B cell (primary cell): ENCODE results near the gene PIGR. TPM values are rescaled to one million over a fixed set of nuclear protein-coding genes. Genes with fewer than 3 reads are reported as not detected.

ENCODE experiments used
- ATAC-seq: fragments of 200-7000 bp; cut with Tn5 transposase; one replicate; pipeline ENCODE4 v1.10.0; 2021; ENCODE audit warnings: low read depth, mild to moderate bottlenecking, moderate number of reproducible peaks, moderate library complexity
- CTCF ChIA-PET: fragments of 350-600 bp; sonication (Branson Sonifier 250); formaldehyde crosslinking; loops from one replicate; lab custom pipeline; 2021; ENCODE audit warnings: antibody characterized with exemption, inconsistent platforms; lab: Charles Lee
- POLR2A ChIA-PET: fragments of 350-600 bp; sonication (Branson Sonifier 250); formaldehyde crosslinking; loops from one replicate; lab custom pipeline; 2021; ENCODE audit warnings: antibody characterized with exemption; lab: Charles Lee
- DNase-seq: peaks from one replicate; pipeline ENCODE4 v3.0.0; 2013
- H2AFZ ChIP-seq: 2 replicates; pipeline ENCODE4 v1.6.1; 2012; ENCODE audit warnings: mild to moderate bottlenecking, low read depth, low read length; ENCODE audit not compliant: insufficient read depth, poor library complexity, severe bottlenecking
- H3K27ac ChIP-seq, 2 donors: 1 replicate in 1 of 2; 2 replicates in 1 of 2; pipeline ENCODE4 v1.5.1; 2012 to 2013; ENCODE audit warnings: low read length in 2 of 2, mild to moderate bottlenecking in 2 of 2, moderate library complexity in 1 of 2
- H3K27me3 ChIP-seq, 4 experiments: fragments of 200-600 bp in 1 of 4; sonication (generic) in 1 of 4; replicated peaks in 1 of 4; 1 replicate in 2 of 4; 2 replicates in 2 of 4; pipeline versions ENCODE4 v1.6.1 to v1.7.0; 2013 to 2016; ENCODE audit warnings: low read length in 3 of 4, mild to moderate bottlenecking in 2 of 4, mixed read lengths in 1 of 4, moderate library complexity in 1 of 4; ENCODE audit not compliant: insufficient read depth in 4 of 4, control insufficient read depth in 3 of 4; ENCODE audit errors: control extremely low read depth in 1 of 4
- H3K36me3 ChIP-seq, 2 experiments: replicated peaks in 1 of 2; 1 replicate in 1 of 2; 2 replicates in 1 of 2; pipeline versions ENCODE4 v1.6.1 to v1.7.1; 2013; ENCODE audit warnings: low read length in 1 of 2; ENCODE audit not compliant: insufficient read depth in 2 of 2, control insufficient read depth in 1 of 2; ENCODE audit errors: control extremely low read depth in 1 of 2, extremely low read depth in 1 of 2
- H3K4me1 ChIP-seq, 2 donors: fragments of 200-600 bp in 1 of 2; sonication (generic) in 1 of 2; 1 replicate in 1 of 2; 2 replicates in 1 of 2; pipeline versions ENCODE4 v1.5.1 to v1.6.1; 2013 to 2017; ENCODE audit warnings: low read length in 2 of 2; ENCODE audit not compliant: control insufficient read depth in 2 of 2, insufficient read depth in 2 of 2
- H3K4me2 ChIP-seq: replicated peaks from 2 replicates; pipeline ENCODE3; 2012; ENCODE audit warnings: mild to moderate bottlenecking, low read depth, low read length; ENCODE audit not compliant: poor library complexity, severe bottlenecking
- H3K4me3 ChIP-seq, 5 experiments: fragments of 200-600 bp in 1 of 5; sonication (generic) in 1 of 5; 1 replicate in 3 of 5; 2 replicates in 2 of 5; pipeline versions ENCODE4 v1.5.1 to v1.7.0; 2011 to 2016; ENCODE audit warnings: low read length in 4 of 5, mild to moderate bottlenecking in 4 of 5, low read depth in 2 of 5, control low read depth in 1 of 5, moderate library complexity in 1 of 5; ENCODE audit not compliant: insufficient read depth in 1 of 5; ENCODE audit errors: control extremely low read depth in 1 of 5, extremely low read depth in 1 of 5
- H3K79me2 ChIP-seq: fragments of 200-600 bp; sonication (generic); one replicate; pipeline ENCODE4 v1.6.0; 2016; ENCODE audit warnings: low read length; ENCODE audit not compliant: control insufficient read depth, insufficient read depth
- H3K9ac ChIP-seq: fragments of 200-600 bp; sonication (generic); 2 replicates; pipeline ENCODE4 v1.6.1; 2017; ENCODE audit warnings: mild to moderate bottlenecking, low read length, moderate library complexity
- H3K9me3 ChIP-seq, 3 donors: one replicate each; pipeline versions ENCODE4 v1.6.1 to v1.7.1; 2013; ENCODE audit warnings: low read length in 2 of 3; ENCODE audit not compliant: control insufficient read depth in 2 of 3, insufficient read depth in 1 of 3; ENCODE audit errors: control extremely low read depth in 1 of 3
- H4K20me1 ChIP-seq: 2 replicates; pipeline ENCODE4 v1.6.0; 2012; ENCODE audit warnings: mild to moderate bottlenecking, low read length; ENCODE audit not compliant: insufficient read depth, control insufficient read depth, poor library complexity, severe bottlenecking
- H3K27ac Mint-ChIP-seq: one replicate; pipeline ENCODE4 v1.8.0; 2021; ENCODE audit warnings: mixed read lengths
- H3K27me3 Mint-ChIP-seq: one replicate; pipeline ENCODE4 v1.8.0; 2021; ENCODE audit warnings: mixed read lengths
- H3K4me1 Mint-ChIP-seq: one replicate; pipeline ENCODE4 v1.8.0; 2021; ENCODE audit warnings: mixed read lengths
- H3K4me3 Mint-ChIP-seq: one replicate; pipeline ENCODE4 v1.8.0; 2021; ENCODE audit warnings: mixed read lengths
- H3K9me3 Mint-ChIP-seq: one replicate; pipeline ENCODE4 v1.8.0; 2022; ENCODE audit warnings: mixed read lengths; ENCODE audit not compliant: insufficient read depth
- EZH2 ChIP-seq: IDR thresholded peaks from 2 replicates; pipeline ENCODE4 v1.6.1; 2012; ENCODE audit warnings: borderline replicate concordance, low read depth, mild to moderate bottlenecking, moderate library complexity, low read length; ENCODE audit not compliant: insufficient read depth, poor library complexity, severe bottlenecking
- WGBS: methylation state at CpG from one replicate; pipeline ENCODE4 v1.1.5; 2013; ENCODE audit warnings: missing lambda C conversion rate; ENCODE audit not compliant: insufficient coverage; 5-methylcytosine and 5-hydroxymethylcytosine counted together
- intact Hi-C: fragments of 100-400 bp; cut with micrococcal nuclease; formaldehyde crosslinking; loops from one replicate; pipeline ENCODE4 v1.10.0; 2022
- polyA plus RNA-seq: library from polyadenylated mRNA; depleted of rRNA; stranded (reverse); fragments of >200 nt; gene quantifications from 2 replicates; pipeline ENCODE4 v1.2.3, GENCODE V29; 2012
- total RNA-seq, 2 donors: library from RNA; stranded (reverse); fragments of 120-200 nt in 1 of 2; gene quantifications; 1 replicate in 1 of 2; 2 replicates in 1 of 2; pipeline versions ENCODE4 v1.2.3 to v1.2.4, GENCODE V29; 2013 to 2022
- TF ChIP-seq, protein P1 (sequence below): fragments of 200-600 bp; IDR thresholded peaks from one replicate; pipeline ENCODE4 v1.8.0; 2022; ENCODE audit warnings: antibody characterized with exemption, mild to moderate bottlenecking

Gene PIGR
- total and polyA plus RNA-seq, 2 donors (not counting 1 experiment from before 2014, with no cell fraction given): 0.31 to 1.1 TPM

- no peaks in the 10 kb centered on the region for H3K9me3 ChIP-seq
- no peak overlapping the region for H3K4me3 Mint-ChIP-seq
- H3K36me3 ChIP-seq: no peaks in the 10 kb centered on the region
- no peak overlapping the region for H3K4me2 ChIP-seq
- TF ChIP-seq, protein P1, sequence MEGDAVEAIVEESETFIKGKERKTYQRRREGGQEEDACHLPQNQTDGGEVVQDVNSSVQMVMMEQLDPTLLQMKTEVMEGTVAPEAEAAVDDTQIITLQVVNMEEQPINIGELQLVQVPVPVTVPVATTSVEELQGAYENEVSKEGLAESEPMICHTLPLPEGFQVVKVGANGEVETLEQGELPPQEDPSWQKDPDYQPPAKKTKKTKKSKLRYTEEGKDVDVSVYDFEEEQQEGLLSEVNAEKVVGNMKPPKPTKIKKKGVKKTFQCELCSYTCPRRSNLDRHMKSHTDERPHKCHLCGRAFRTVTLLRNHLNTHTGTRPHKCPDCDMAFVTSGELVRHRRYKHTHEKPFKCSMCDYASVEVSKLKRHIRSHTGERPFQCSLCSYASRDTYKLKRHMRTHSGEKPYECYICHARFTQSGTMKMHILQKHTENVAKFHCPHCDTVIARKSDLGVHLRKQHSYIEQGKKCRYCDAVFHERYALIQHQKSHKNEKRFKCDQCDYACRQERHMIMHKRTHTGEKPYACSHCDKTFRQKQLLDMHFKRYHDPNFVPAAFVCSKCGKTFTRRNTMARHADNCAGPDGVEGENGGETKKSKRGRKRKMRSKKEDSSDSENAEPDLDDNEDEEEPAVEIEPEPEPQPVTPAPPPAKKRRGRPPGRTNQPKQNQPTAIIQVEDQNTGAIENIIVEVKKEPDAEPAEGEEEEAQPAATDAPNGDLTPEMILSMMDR: no peak
- no peak for TF ChIP-seq EZH2
- no peak overlapping the region for H2AFZ ChIP-seq
- H3K4me1 ChIP-seq: peaks cover 13 to 20% of the 10 kb centered on the region in 2 donors
- peaks cover 23% of the 10 kb centered on the region for H3K4me1 Mint-ChIP-seq
- intact Hi-C loops: no loop called here
- H4K20me1 ChIP-seq: no peaks in the 10 kb centered on the region
- H3K9me3 Mint-ChIP-seq: no peaks in the 10 kb centered on the region
- CTCF ChIA-PET: interaction anchor here (0.9 to 3.4 kb wide), 4 partner anchors 19 to 299 kb away, joined by 3 to 12 read pairs (median 4); no protein-coding TSS in a partner anchor
- POLR2A ChIA-PET: no interaction called here
- no peaks in the 10 kb centered on the region for H3K27me3 Mint-ChIP-seq
- H3K27ac Mint-ChIP-seq: no peak overlapping the region
- 100% methylated on average over 2 of the region's 5 CpGs for WGBS
- H3K9ac ChIP-seq: no peak overlapping the region
- H3K27ac ChIP-seq: no peak overlapping the region
- no peaks in the 10 kb centered on the region for H3K27me3 ChIP-seq
- H3K79me2 ChIP-seq: no peaks in the 10 kb centered on the region
- H3K4me3 ChIP-seq: no peak overlapping the region
- DNase-seq: no peak
- no peak for ATAC-seq
Observed at GRCh38 chr1:206963119-206963712, 16.9 kb upstream of the PIGR start.

DNA sequence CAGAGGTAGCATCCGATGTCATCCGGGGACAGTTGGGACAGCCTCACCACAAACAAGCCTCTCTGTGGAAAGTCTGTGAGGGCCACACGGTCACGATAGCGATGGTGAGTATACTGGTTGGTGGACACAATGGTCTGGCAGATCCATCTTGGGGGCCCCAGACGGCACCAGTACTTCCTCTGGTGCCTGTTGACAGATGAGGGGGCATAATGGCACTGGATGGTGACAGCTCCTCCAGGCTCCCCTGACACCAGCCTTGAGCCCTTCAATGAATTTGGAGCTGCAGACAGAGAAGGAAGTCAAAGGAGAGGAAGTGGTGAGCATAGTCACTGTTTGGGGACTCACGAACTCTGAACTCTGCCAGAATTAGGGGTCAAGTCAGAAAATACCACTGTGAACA lies 16.0 kb upstream of the PIGR start:
- POLR2A ChIA-PET: no interaction called here
- TF ChIP-seq, protein P1: no peak
- TF ChIP-seq EZH2: no peak
- H3K9me3 Mint-ChIP-seq: no peaks in the 10 kb centered on the region

More for the DNA sequence above, 16.0 kb upstream of the PIGR start:
- no peaks in the 10 kb centered on the region for H3K9me3 ChIP-seq
- no peak overlapping the region for H3K4me2 ChIP-seq
- WGBS: 67% methylated on average over 5 of the region's 7 CpGs
- no peak overlapping the region for H3K4me3 ChIP-seq
- ATAC-seq (no peak), DNase-seq (no peak)
- CTCF ChIA-PET: interaction anchor here (1.2 to 3.4 kb wide), 4 partner anchors 20 to 298 kb away, joined by 3 to 12 read pairs (median 4); no protein-coding TSS in a partner anchor
- H3K4me1 ChIP-seq: peaks cover 8 to 14% of the 10 kb centered on the region in 2 donors
- H2AFZ ChIP-seq: no peak overlapping the region
- Mint-ChIP-seq H3K27me3 (no peaks in the 10 kb centered on the region), H3K4me3 (no peak overlapping the region), H3K27ac (no peak overlapping the region), H3K4me1 (peaks cover 14% of the 10 kb centered on the region)
- H3K27me3 ChIP-seq: no peaks in the 10 kb centered on the region
- H3K79me2 ChIP-seq: no peaks in the 10 kb centered on the region
- no peaks in the 10 kb centered on the region for H3K36me3 ChIP-seq
- H4K20me1 ChIP-seq: no peaks in the 10 kb centered on the region
- no peak overlapping the region for H3K9ac ChIP-seq
- intact Hi-C loops: no loop called here
- no peak overlapping the region for H3K27ac ChIP-seq
